Skeletal muscle satellite cell (primary cell): ENCODE measurements around the gene GDAP1L1.
"Not testable (repeated sequence)": the region's sequence is repeated elsewhere in the genome, so short reads cannot be mapped to it uniquely, and the experiment has no call there.

Experiments used
- H3K27me3 ChIP-seq: 2 replicates; pipeline ENCODE4 v1.7.0; 2013; ENCODE audit warnings: low read length; ENCODE audit not compliant: control insufficient read depth, insufficient read depth
- H3K36me3 ChIP-seq: 2 replicates; pipeline ENCODE4 v1.7.0; 2013; ENCODE audit warnings: mild to moderate bottlenecking, control low read depth, low read length; ENCODE audit not compliant: insufficient read depth
- H3K4me1 ChIP-seq: 2 replicates; pipeline ENCODE4 v1.7.0; 2013; ENCODE audit warnings: low read length; ENCODE audit not compliant: control insufficient read depth, insufficient read depth
- H3K4me2 ChIP-seq: 2 replicates; pipeline ENCODE4 v1.7.0; 2013; ENCODE audit warnings: mild to moderate bottlenecking, low read length
- H3K4me3 ChIP-seq: 2 replicates; pipeline ENCODE4 v1.7.0; 2013; ENCODE audit warnings: low read length
- H3K9ac ChIP-seq: 2 replicates; pipeline ENCODE4 v1.7.0; 2013; ENCODE audit warnings: mild to moderate bottlenecking, low read depth, low read length, moderate library complexity
- H3K9me3 ChIP-seq: replicated peaks from 2 replicates; pipeline ENCODE4 v1.7.0; 2013; ENCODE audit warnings: mild to moderate bottlenecking, control low read depth, low read length

Gene GDAP1L1

GRCh38 chr20:44309763-44310663 lies 62.9 kb downstream of the GDAP1L1 start:
- Histone ChIP-seq H3K36me3 (no peaks in the 10 kb centered on the region), H3K4me1 (peaks cover 6% of the 10 kb centered on the region), H3K9ac (peak overlapping the region; percentile 85), H3K27me3 (peaks cover 3% of the 10 kb centered on the region), H3K4me3 (peak overlapping the region; percentile 98), H3K4me2 (peak overlapping the region; percentile 99), H3K9me3 (no peaks in the 10 kb centered on the region)

GRCh38 chr20:44310664-44311639 lies 63.8 kb downstream of the GDAP1L1 start, which contains the start of gene FITM2:
Gene FITM2, minus strand, starts transcription at chr20:44311202. Its CDS starts 54 bp downstream, at chr20:44311148.
- peaks cover 6% of the 10 kb centered on the region for H3K4me1 ChIP-seq
- H3K4me2 ChIP-seq: peak within 1 kb of the TSS; percentile 99
- H3K27me3 ChIP-seq: peaks cover 3% of the 10 kb centered on the region
- no peaks in the 10 kb centered on the region for H3K9me3 ChIP-seq
- H3K4me3 ChIP-seq: peak within 1 kb of the TSS; percentile 98
- H3K36me3 ChIP-seq: no peaks in the 10 kb centered on the region
- peak within 1 kb of the TSS; percentile 85 for H3K9ac ChIP-seq

GRCh38 chr20:44314870-44315269 lies 67.8 kb downstream of the GDAP1L1 start:
- Histone ChIP-seq H3K4me1 (peaks cover 2% of the 10 kb centered on the region), H3K9me3 (no peaks in the 10 kb centered on the region), H3K36me3 (no peaks in the 10 kb centered on the region), H3K9ac (no peak overlapping the region), H3K4me3 (no peak overlapping the region), H3K4me2 (no peak overlapping the region), H3K27me3 (peaks cover 15% of the 10 kb centered on the region)

- Histone ChIP-seq H3K9ac (no peak overlapping the region), H3K4me1 (no peaks in the 10 kb centered on the region), H3K9me3 (no peaks in the 10 kb centered on the region), H3K36me3 (no peaks in the 10 kb centered on the region), H3K27me3 (peaks cover 15% of the 10 kb centered on the region), H3K4me3 (no peak overlapping the region), H3K4me2 (no peak overlapping the region)
Measured at GRCh38 chr20:44319839-44320422, 72.8 kb downstream of the GDAP1L1 start.

- no peak overlapping the region for H3K4me2 ChIP-seq
- no peaks in the 10 kb centered on the region for H3K4me1 ChIP-seq
- peaks cover 6% of the 10 kb centered on the region for H3K27me3 ChIP-seq
- no peaks in the 10 kb centered on the region for H3K9me3 ChIP-seq
- H3K4me3 ChIP-seq: no peak overlapping the region
- no peaks in the 10 kb centered on the region for H3K36me3 ChIP-seq
- no peak overlapping the region for H3K9ac ChIP-seq
Measured at GRCh38 chr20:44324343-44324742, 77.2 kb downstream of the GDAP1L1 start.

GRCh38 chr20:44326391-44327159 lies 79.5 kb downstream of the GDAP1L1 start:
- H3K9me3 ChIP-seq: no peaks in the 10 kb centered on the region
- no peak overlapping the region for H3K9ac ChIP-seq
- H3K4me3 ChIP-seq: peak overlapping the region; percentile 56
- H3K27me3 ChIP-seq: peaks cover 14% of the 10 kb centered on the region
- no peaks in the 10 kb centered on the region for H3K36me3 ChIP-seq
- peak overlapping the region; percentile 75 for H3K4me2 ChIP-seq
- H3K4me1 ChIP-seq: no peaks in the 10 kb centered on the region

GRCh38 chr20:44327748-44328147 lies 80.6 kb downstream of the GDAP1L1 start:
- H3K36me3 ChIP-seq, H3K4me2 ChIP-seq, H3K4me3 ChIP-seq, H3K9me3 ChIP-seq, H3K9ac ChIP-seq, H3K4me1 ChIP-seq: not testable (repeated sequence)
- H3K27me3 ChIP-seq: peaks cover 24% of the 10 kb centered on the region

GRCh38 chr20:44328428-44328827 lies 81.3 kb downstream of the GDAP1L1 start:
- H3K36me3 ChIP-seq: no peaks in the 10 kb centered on the region

More at GRCh38 chr20:44328428-44328827, 81.3 kb downstream of the GDAP1L1 start:
- no peaks in the 10 kb centered on the region for H3K4me1 ChIP-seq
- no peak overlapping the region for H3K4me3 ChIP-seq
- no peaks in the 10 kb centered on the region for H3K9me3 ChIP-seq
- H3K4me2 ChIP-seq: no peak overlapping the region
- H3K9ac ChIP-seq: no peak overlapping the region
- peaks cover 29% of the 10 kb centered on the region for H3K27me3 ChIP-seq
